Measurements from ENCODE around the gene ADD2.
"Not testable (repeated sequence)": the region's sequence is repeated elsewhere in the genome, so short reads cannot be mapped to it uniquely, and the experiment has no call there.

Gene ADD2

GRCh38 chr2:70627211-70627898 is 140.6 kb downstream of the ADD2 start:
- no peak for DNase-seq

GRCh38 chr2:70626254-70626990 is 141.6 kb downstream of the ADD2 start:
- DNase-seq: no peak

- DNase-seq: not testable (repeated sequence)
Measured at GRCh38 chr2:70621536-70621935, 146.5 kb downstream of the ADD2 start.

- no peak for DNase-seq
Measured at GRCh38 chr2:70620020-70620419, 148.0 kb downstream of the ADD2 start.

- DNase-seq: no peak
Measured at GRCh38 chr2:70619167-70619566, 148.8 kb downstream of the ADD2 start.

GRCh38 chr2:70616168-70616694 is 151.8 kb downstream of the ADD2 start:
- DNase-seq: no peak

GRCh38 chr2:70615222-70615621 is 152.8 kb downstream of the ADD2 start:
- DNase-seq: no peak

GRCh38 chr2:70613521-70613920 is 154.5 kb downstream of the ADD2 start:
- no peak for DNase-seq

GRCh38 chr2:70612574-70612973 is 155.4 kb downstream of the ADD2 start:
- no peak for DNase-seq

GRCh38 chr2:70608373-70608772 is 159.6 kb downstream of the ADD2 start:
- DNase-seq: no peak

GRCh38 chr2:70607121-70607561 is 160.9 kb downstream of the ADD2 start:
- DNase-seq: no peak
